GM06990 (cell line): ENCODE measurements around the gene INPP5E.
A peak's percentile ranks its signal among the peaks of the same experiment; 100 is the strongest.

Source experiments
- DNase-seq: peaks from one replicate; pipeline ENCODE4 v3.0.0-alpha.2; 2011; ENCODE audit not compliant: insufficient read length; ENCODE audit errors: extremely low read depth
- H3K27me3 ChIP-seq: replicated peaks from 2 replicates; pipeline ENCODE4 v1.6.0; 2011; ENCODE audit warnings: low read length; ENCODE audit not compliant: control insufficient read depth, insufficient read depth
- H3K36me3 ChIP-seq: 2 replicates; pipeline ENCODE4 v1.5.1; 2011; ENCODE audit warnings: low read length; ENCODE audit not compliant: control insufficient read depth, insufficient read depth
- H3K4me3 ChIP-seq: replicated peaks from 2 replicates; pipeline ENCODE4 v1.5.1; 2011; ENCODE audit warnings: low read depth, mild to moderate bottlenecking, control low read depth, low read length
- TF ChIP-seq, protein P1 (sequence below): IDR thresholded peaks from 2 replicates; pipeline ENCODE4 v1.5.1; 2011; ENCODE audit warnings: low read length, control low read depth, mild to moderate bottlenecking, inconsistent platforms; ENCODE audit not compliant: insufficient read depth, poor library complexity, severe bottlenecking

The INPP5E gene

DNA sequence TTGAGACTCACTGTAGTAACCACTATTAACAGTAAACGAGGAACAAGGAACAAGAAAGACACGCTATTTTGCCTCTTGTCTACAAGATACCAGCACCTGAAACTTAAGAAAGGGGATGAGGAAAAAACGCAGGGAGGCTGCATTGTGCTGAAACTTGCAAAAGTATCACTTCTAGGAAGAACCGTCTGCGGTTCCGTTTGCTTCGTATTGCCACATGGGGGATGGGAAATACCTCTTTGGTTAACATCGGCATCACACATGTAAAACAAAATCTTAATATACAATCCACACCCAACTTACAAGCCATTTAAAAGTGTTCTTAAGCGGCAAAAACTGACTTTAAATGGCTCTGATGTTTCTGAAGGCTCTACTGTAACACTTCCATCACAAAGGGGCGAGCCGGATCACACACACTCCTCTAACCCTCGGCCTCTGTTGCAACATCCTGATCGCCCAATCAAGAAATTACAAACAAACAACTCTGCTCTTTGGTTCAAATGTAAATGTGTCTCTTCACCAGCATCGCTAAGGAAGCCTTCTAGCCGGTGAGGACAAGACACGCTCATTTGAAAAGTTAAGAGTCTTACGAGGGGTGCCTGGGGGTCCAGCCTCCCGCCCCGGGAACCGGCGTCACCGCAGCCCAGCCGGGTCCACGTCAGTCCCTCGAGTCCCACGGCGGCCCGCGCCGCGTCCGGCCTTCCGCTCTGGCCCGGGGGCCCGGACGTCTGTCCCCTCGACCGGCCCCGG lies 42.6 kb upstream of the INPP5E start:
- peaks cover 6% of the 10 kb centered on the region for H3K36me3 ChIP-seq
- peak overlapping the region; percentile 83 for H3K4me3 ChIP-seq
- no peaks in the 10 kb centered on the region; the same call in 1 of the 2 replicates for H3K27me3 ChIP-seq
- TF ChIP-seq, protein P1, sequence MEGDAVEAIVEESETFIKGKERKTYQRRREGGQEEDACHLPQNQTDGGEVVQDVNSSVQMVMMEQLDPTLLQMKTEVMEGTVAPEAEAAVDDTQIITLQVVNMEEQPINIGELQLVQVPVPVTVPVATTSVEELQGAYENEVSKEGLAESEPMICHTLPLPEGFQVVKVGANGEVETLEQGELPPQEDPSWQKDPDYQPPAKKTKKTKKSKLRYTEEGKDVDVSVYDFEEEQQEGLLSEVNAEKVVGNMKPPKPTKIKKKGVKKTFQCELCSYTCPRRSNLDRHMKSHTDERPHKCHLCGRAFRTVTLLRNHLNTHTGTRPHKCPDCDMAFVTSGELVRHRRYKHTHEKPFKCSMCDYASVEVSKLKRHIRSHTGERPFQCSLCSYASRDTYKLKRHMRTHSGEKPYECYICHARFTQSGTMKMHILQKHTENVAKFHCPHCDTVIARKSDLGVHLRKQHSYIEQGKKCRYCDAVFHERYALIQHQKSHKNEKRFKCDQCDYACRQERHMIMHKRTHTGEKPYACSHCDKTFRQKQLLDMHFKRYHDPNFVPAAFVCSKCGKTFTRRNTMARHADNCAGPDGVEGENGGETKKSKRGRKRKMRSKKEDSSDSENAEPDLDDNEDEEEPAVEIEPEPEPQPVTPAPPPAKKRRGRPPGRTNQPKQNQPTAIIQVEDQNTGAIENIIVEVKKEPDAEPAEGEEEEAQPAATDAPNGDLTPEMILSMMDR = no peak
- no peak for DNase-seq

DNA sequence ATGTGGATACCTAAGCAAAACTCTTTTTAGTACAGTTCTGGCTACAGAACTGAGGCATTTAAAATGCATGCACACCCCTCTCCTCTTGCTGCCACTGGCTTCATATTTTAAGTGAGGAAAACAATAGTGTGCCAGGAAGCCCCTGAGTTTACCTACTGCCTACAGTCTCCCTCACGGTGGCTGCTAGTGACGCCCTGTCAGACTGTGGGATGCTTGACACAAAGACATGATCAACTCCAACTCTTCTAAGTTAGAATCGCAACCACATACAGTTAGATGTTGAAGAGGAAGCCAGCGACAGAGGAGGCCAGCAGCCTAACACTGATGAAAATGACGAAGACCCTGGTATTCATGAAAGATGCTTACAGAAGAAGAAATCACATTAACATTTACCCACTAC lies 41.9 kb upstream of the INPP5E start:
- no peaks in the 10 kb centered on the region; the same call in 1 of the 2 replicates for H3K27me3 ChIP-seq
- TF ChIP-seq, protein P1 = no peak
- no peak for DNase-seq
- peaks cover 12% of the 10 kb centered on the region for H3K36me3 ChIP-seq
- peak overlapping the region; percentile 83 for H3K4me3 ChIP-seq

DNA sequence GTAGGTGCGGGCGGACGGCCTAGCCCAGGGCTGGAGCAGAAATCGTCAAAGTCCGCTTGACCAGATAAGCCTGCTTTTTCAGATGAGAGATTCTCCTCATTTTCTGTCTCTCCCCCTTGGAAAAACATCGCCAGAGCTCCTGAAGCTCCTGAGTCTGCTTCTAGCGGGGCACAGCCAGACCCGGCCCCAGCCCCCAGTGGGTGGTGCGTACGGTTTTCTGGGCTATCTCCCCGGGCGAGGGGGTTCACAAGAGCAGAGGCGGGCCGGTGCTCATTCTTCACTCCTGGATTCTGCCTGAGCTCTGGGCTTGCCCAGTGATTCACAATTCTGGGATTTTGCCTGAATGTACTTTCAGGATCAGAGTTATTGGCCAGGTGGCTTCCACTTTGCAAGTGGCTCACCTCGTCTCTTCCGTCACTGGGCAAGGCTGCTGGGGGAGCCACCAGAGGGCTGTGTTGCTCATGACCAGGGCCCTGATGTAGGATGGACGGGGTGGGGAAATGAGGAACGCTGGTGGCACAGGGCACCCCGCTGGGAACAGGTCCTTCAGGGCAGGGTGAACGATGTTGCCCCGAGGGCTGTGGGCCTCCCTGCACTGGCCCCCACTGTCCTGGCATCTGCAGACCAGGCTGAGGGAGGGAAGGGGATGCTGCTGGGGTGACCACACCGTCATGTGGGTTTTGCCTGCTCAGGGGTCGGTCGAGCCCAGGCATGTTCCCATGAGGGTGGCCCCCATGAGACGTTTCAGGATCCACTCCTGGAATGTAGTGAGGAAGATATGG lies 36.9 kb upstream of the INPP5E start:
- peaks cover 48% of the 10 kb centered on the region for H3K36me3 ChIP-seq
- TF ChIP-seq, protein P1 = no peak
- no peak for DNase-seq

DNA sequence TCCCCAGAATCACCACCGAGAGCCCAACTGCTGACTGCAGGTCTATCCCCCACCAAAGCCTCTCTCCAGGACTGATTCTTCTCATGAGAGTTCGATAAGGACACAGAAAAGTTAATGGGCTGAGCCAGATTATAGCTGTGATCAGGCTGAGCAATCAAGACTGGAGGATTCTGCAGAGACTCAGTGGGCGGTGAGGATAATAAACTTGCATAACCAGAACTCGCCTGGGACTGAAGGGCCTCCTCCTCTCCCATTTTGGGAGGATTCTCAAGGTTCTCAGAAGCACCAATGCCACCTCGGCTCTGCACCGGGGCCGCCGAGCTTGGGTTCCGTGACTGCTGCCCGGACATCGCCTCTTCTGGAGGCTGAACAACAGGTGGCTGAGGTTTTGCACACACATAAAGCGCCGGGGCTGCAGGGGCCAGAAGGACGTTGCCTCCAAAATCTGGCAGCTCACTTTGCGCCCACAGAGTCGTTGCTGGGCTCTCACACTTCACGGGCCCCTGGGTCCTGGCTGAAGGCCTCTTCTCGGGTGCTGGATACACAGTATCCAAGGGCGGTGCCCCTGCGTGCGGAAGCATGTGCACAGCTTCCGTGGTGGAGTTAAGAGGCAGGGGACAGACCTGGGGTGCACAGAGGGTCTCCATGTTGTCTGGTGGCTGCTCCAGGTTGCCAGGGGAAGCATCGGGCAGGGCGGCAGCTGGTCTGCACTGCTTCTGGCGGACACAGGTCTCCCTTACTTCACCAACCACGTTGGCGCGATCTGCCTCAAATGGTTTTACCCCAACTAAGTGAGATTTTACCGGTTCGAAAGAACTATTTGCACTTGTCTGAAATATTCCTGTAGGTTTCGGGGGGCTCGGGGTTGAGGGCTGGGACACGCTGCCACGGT lies 35.6 kb upstream of the INPP5E start:
- DNase-seq = no peak
- H3K4me3 ChIP-seq = no peak overlapping the region
- peaks cover 57% of the 10 kb centered on the region for H3K36me3 ChIP-seq
- H3K27me3 ChIP-seq = no peaks in the 10 kb centered on the region
- TF ChIP-seq, protein P1 = no peak

More for the DNA sequence above, 36.9 kb upstream of the INPP5E start:
- Histone ChIP-seq H3K4me3 (no peak overlapping the region), H3K27me3 (no peaks in the 10 kb centered on the region)

DNA sequence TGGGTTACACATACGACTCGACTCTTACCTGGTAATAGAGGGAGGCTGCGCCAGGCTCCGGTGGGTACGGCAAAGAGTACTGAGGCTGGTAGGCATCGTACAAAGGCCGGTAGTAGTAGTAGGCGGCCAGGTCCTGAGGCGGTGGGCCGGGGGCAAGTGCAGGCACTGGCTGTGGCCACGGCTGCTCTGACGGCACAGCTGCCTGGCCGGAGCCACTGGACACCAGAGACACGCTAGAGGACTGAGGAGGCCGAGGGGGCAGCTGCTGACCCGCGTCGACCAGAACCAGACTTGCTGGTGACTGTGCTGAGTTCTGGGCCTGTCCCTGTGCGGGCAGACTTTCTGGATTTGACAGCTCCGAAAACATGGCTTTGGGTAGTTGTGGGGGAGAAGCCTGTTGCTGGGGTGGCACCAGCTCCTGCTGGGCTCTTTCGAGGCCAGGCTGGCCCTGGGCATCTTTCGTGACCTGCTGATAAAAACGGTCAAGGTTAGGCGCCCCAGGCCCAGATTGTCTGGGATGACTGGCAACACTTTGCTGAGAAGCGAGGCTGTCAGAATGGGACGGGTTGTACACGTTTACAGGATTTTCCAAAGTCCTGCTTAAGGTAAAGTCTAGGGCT lies 34.5 kb upstream of the INPP5E start:
- Histone ChIP-seq H3K27me3 (no peaks in the 10 kb centered on the region), H3K4me3 (no peak overlapping the region), H3K36me3 (peaks cover 59% of the 10 kb centered on the region)
- TF ChIP-seq, protein P1 = no peak
- DNase-seq = no peak
